GM23338 (cell line): Measurements from ENCODE around the gene DYRK4. TPM values are rescaled to one million over a fixed set of nuclear protein-coding genes. Genes with fewer than 3 reads are reported as not detected.

Experiments used
- ATAC-seq: fragments of 200-7000 bp; cut with Tn5 transposase; 3 replicates; pipeline ENCODE4 v1.9.1; 2020
- DNase-seq: peaks from one replicate; pipeline ENCODE4 v3.0.0-alpha.2; 2015; ENCODE audit warnings: low spot score
- H2AFZ ChIP-seq: fragments of 200-600 bp; sonication (generic); 2 replicates; pipeline ENCODE4 v1.8.0; 2016; ENCODE audit warnings: antibody characterized with exemption, mild to moderate bottlenecking, moderate library complexity
- H3F3A ChIP-seq: fragments of 200-600 bp; sonication (generic); replicated peaks from 2 replicates; pipeline ENCODE4 v1.8.0; 2017; ENCODE audit warnings: antibody characterized with exemption, mixed run types, low read depth
- H3K27ac ChIP-seq: fragments of 200-600 bp; sonication (generic); 2 replicates; pipeline ENCODE4 v1.6.1; 2016; ENCODE audit warnings: low read depth
- H3K27me3 ChIP-seq: fragments of 200-600 bp; sonication (generic); 2 replicates; pipeline ENCODE4 v1.8.0; 2016; ENCODE audit warnings: mild to moderate bottlenecking, mixed run types, moderate library complexity; ENCODE audit not compliant: insufficient read depth
- H3K36me3 ChIP-seq: fragments of 200-600 bp; sonication (generic); 2 replicates; pipeline ENCODE4 v1.8.0; 2016; ENCODE audit warnings: mild to moderate bottlenecking; ENCODE audit not compliant: insufficient read depth
- H3K4me1 ChIP-seq: fragments of 200-600 bp; sonication (generic); 2 replicates; pipeline ENCODE4 v1.8.0; 2016; ENCODE audit warnings: mild to moderate bottlenecking, moderate library complexity; ENCODE audit not compliant: insufficient read depth
- H3K4me2 ChIP-seq: fragments of 200-600 bp; sonication (generic); 2 replicates; pipeline ENCODE4 v1.7.1; 2017; ENCODE audit warnings: mixed run types
- H3K4me3 ChIP-seq: fragments of 200-600 bp; sonication (generic); 2 replicates; pipeline ENCODE4 v1.6.1; 2016; ENCODE audit warnings: mixed run types
- H3K79me2 ChIP-seq: fragments of 200-600 bp; sonication (generic); replicated peaks from 2 replicates; pipeline ENCODE4 v1.8.0; 2017; ENCODE audit warnings: mild to moderate bottlenecking; ENCODE audit not compliant: insufficient read depth
- H3K9me2 ChIP-seq: fragments of 200-600 bp; sonication (generic); 2 replicates; pipeline ENCODE4 v1.8.0; 2017; ENCODE audit not compliant: insufficient read depth
- H4K20me1 ChIP-seq: fragments of 200-600 bp; sonication (generic); replicated peaks from 2 replicates; pipeline ENCODE4 v1.8.0; 2017; ENCODE audit warnings: mild to moderate bottlenecking; ENCODE audit not compliant: insufficient read depth
- H3K27ac Mint-ChIP-seq: 2 replicates; pipeline ENCODE4 v1.8.0; 2020; ENCODE audit warnings: inconsistent platforms, mild to moderate bottlenecking, moderate library complexity, mixed read lengths
- H3K27me3 Mint-ChIP-seq: 3 replicates; pipeline ENCODE4 v1.8.0; 2022; ENCODE audit warnings: low read depth, mild to moderate bottlenecking, moderate library complexity, mixed read lengths, inconsistent platforms; ENCODE audit not compliant: insufficient read depth, poor library complexity
- H3K36me3 Mint-ChIP-seq: 3 replicates; pipeline ENCODE4 v1.8.0; 2021; ENCODE audit warnings: low read depth, mild to moderate bottlenecking, inconsistent platforms, moderate library complexity, mixed read lengths
- H3K4me1 Mint-ChIP-seq: 3 replicates; pipeline ENCODE4 v1.8.0; 2020; ENCODE audit warnings: mild to moderate bottlenecking, inconsistent platforms, mixed read lengths
- H3K4me3 Mint-ChIP-seq: 3 replicates; pipeline ENCODE4 v1.8.0; 2021; ENCODE audit warnings: moderate library complexity, mild to moderate bottlenecking, inconsistent platforms, mixed read lengths
- H3K9me3 Mint-ChIP-seq: 3 replicates; pipeline ENCODE4 v1.8.0; 2020; ENCODE audit warnings: moderate library complexity, mild to moderate bottlenecking, inconsistent platforms, mixed read lengths
- CREB1 ChIP-seq: fragments of 250-450 bp; sonication (Bioruptor Pico); IDR thresholded peaks from 2 replicates; pipeline ENCODE4 v1.5.0; 2020; ENCODE audit warnings: low read depth, mild to moderate bottlenecking, moderate library complexity
- EZH2 ChIP-seq: fragments of 200-600 bp; sonication (generic); IDR thresholded peaks from one replicate; pipeline ENCODE4 v1.8.0; 2017; ENCODE audit warnings: antibody characterized with exemption, mild to moderate bottlenecking, low read depth; ENCODE audit not compliant: unreplicated experiment
- EZH2phosphoT487 ChIP-seq: fragments of 200-600 bp; sonication (generic); IDR thresholded peaks from one replicate; pipeline ENCODE4 v1.8.1; 2018; ENCODE audit warnings: antibody characterized with exemption; ENCODE audit not compliant: unreplicated experiment
- JUNB ChIP-seq: IDR thresholded peaks from one replicate; pipeline ENCODE4 v1.6.1; 2016; ENCODE audit warnings: antibody characterized with exemption; ENCODE audit not compliant: unreplicated experiment
- NANOG ChIP-seq: IDR thresholded peaks from 2 replicates; pipeline ENCODE4 v1.6.1; 2016; ENCODE audit warnings: antibody characterized with exemption, borderline replicate concordance
- POLR2AphosphoS5 ChIP-seq: IDR thresholded peaks from 2 replicates; pipeline ENCODE4 v1.6.1; 2016; ENCODE audit warnings: antibody characterized with exemption, low read depth
- STAT1 ChIP-seq: IDR thresholded peaks from one replicate; pipeline ENCODE4 v1.6.1; 2016; ENCODE audit warnings: antibody characterized with exemption; ENCODE audit not compliant: unreplicated experiment
- ZNF114 ChIP-seq: fragments of 250-450 bp; sonication (Bioruptor Pico); IDR thresholded peaks from 2 replicates; pipeline ENCODE4 v1.5.0; 2020; ENCODE audit warnings: mild to moderate bottlenecking, moderate library complexity
- ZNF331 ChIP-seq: fragments of 250-450 bp; sonication (Bioruptor Pico); IDR thresholded peaks from 2 replicates; pipeline ENCODE4 v1.5.0; 2020; ENCODE audit warnings: low read depth, mild to moderate bottlenecking, moderate library complexity
- polyA plus RNA-seq: library from polyadenylated mRNA; unstranded; fragments of >200 nt; fragmentation: Nextera tagmentation; extraction: Ambion mirVana; gene quantifications from 2 replicates; pipeline ENCODE4 v1.2.1, GENCODE V29; 2016
- total RNA-seq: library from RNA; depleted of rRNA; stranded (reverse); fragments of >200 nt; shearing (Covaris generic); gene quantifications from 2 replicates; pipeline ENCODE4 v1.2.3, GENCODE V29; 2014
- TF ChIP-seq, protein P1 (sequence below): fragments of 250-450 bp; sonication (Bioruptor Pico); IDR thresholded peaks from 2 replicates; pipeline ENCODE4 v1.5.0; 2020; ENCODE audit warnings: mild to moderate bottlenecking, moderate library complexity
- TF ChIP-seq, protein P2 (sequence below), 2 experiments: fragments of 200-600 bp in 1 of 2; sonication (generic) in 1 of 2; conservative IDR thresholded peaks; 2 replicates each; pipeline versions ENCODE4 v1.5.1 to v1.6.1; 2016 to 2017; ENCODE audit warnings: antibody characterized with exemption in 2 of 2, low read depth in 2 of 2, mild to moderate bottlenecking in 2 of 2, moderate library complexity in 1 of 2
- TF ChIP-seq, protein P3 (sequence below): IDR thresholded peaks from one replicate; pipeline ENCODE4 v1.6.1; 2018; ENCODE audit warnings: antibody characterized with exemption; ENCODE audit not compliant: unreplicated experiment
- TF ChIP-seq, protein P4 (sequence below): IDR thresholded peaks from 2 replicates; pipeline ENCODE4 v1.6.1; 2016; ENCODE audit warnings: antibody characterized with exemption

The DYRK4 gene
- total and polyA plus RNA-seq, 2 experiments from 2014 or later = 11.3 to 16.9 TPM

DNA sequence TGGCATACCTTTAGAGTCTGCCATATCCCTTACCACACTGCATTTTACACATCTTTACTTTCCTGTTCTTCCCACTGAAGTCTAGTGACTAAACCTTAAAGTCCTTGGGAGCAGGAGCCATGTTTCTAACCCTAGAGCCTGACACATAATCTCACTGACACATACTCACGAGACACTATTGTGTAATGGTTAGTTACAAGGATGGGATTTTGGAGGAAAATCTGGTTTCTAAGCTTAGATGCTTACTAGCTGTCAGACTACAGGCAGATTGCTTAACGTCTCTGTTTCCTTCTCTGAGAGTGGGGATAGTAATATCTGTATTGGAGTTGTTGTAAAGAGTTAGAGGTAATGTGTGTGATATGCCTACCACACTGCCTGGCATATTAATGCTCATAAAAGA lies 6.2 kb upstream of the DYRK4 start:
- Histone ChIP-seq H4K20me1 (0 out of 2 replicates have a peak, but pooled peaks cover 3% of the 10 kb centered on the region), H3K36me3 (peaks cover 22% of the 10 kb centered on the region; the same call in 1 of the 2 replicates), H3K27me3 (no peaks in the 10 kb centered on the region), H3K79me2 (no peaks in the 10 kb centered on the region; the same call in 1 of the 2 replicates), H3F3A (no peaks in the 10 kb centered on the region), H3K4me3 (no peak overlapping the region), H2AFZ (no peak overlapping the region), H3K4me2 (no peak overlapping the region), H3K4me1 (no peaks in the 10 kb centered on the region), H3K27ac (no peak overlapping the region), H3K9me2 (no peaks in the 10 kb centered on the region)
- no peak overlapping the region for H3K27ac Mint-ChIP-seq
- no peaks in the 10 kb centered on the region for H3K9me3 Mint-ChIP-seq
- DNase-seq = no peak
- ATAC-seq = no peak
- H3K4me1 Mint-ChIP-seq = no peaks in the 10 kb centered on the region
- H3K4me3 Mint-ChIP-seq = no peak overlapping the region
- H3K36me3 Mint-ChIP-seq = peaks cover 14% of the 10 kb centered on the region; the same call in 2 of the 3 replicates
- H3K27me3 Mint-ChIP-seq = no peaks in the 10 kb centered on the region
- TF ChIP-seq, protein P1, sequence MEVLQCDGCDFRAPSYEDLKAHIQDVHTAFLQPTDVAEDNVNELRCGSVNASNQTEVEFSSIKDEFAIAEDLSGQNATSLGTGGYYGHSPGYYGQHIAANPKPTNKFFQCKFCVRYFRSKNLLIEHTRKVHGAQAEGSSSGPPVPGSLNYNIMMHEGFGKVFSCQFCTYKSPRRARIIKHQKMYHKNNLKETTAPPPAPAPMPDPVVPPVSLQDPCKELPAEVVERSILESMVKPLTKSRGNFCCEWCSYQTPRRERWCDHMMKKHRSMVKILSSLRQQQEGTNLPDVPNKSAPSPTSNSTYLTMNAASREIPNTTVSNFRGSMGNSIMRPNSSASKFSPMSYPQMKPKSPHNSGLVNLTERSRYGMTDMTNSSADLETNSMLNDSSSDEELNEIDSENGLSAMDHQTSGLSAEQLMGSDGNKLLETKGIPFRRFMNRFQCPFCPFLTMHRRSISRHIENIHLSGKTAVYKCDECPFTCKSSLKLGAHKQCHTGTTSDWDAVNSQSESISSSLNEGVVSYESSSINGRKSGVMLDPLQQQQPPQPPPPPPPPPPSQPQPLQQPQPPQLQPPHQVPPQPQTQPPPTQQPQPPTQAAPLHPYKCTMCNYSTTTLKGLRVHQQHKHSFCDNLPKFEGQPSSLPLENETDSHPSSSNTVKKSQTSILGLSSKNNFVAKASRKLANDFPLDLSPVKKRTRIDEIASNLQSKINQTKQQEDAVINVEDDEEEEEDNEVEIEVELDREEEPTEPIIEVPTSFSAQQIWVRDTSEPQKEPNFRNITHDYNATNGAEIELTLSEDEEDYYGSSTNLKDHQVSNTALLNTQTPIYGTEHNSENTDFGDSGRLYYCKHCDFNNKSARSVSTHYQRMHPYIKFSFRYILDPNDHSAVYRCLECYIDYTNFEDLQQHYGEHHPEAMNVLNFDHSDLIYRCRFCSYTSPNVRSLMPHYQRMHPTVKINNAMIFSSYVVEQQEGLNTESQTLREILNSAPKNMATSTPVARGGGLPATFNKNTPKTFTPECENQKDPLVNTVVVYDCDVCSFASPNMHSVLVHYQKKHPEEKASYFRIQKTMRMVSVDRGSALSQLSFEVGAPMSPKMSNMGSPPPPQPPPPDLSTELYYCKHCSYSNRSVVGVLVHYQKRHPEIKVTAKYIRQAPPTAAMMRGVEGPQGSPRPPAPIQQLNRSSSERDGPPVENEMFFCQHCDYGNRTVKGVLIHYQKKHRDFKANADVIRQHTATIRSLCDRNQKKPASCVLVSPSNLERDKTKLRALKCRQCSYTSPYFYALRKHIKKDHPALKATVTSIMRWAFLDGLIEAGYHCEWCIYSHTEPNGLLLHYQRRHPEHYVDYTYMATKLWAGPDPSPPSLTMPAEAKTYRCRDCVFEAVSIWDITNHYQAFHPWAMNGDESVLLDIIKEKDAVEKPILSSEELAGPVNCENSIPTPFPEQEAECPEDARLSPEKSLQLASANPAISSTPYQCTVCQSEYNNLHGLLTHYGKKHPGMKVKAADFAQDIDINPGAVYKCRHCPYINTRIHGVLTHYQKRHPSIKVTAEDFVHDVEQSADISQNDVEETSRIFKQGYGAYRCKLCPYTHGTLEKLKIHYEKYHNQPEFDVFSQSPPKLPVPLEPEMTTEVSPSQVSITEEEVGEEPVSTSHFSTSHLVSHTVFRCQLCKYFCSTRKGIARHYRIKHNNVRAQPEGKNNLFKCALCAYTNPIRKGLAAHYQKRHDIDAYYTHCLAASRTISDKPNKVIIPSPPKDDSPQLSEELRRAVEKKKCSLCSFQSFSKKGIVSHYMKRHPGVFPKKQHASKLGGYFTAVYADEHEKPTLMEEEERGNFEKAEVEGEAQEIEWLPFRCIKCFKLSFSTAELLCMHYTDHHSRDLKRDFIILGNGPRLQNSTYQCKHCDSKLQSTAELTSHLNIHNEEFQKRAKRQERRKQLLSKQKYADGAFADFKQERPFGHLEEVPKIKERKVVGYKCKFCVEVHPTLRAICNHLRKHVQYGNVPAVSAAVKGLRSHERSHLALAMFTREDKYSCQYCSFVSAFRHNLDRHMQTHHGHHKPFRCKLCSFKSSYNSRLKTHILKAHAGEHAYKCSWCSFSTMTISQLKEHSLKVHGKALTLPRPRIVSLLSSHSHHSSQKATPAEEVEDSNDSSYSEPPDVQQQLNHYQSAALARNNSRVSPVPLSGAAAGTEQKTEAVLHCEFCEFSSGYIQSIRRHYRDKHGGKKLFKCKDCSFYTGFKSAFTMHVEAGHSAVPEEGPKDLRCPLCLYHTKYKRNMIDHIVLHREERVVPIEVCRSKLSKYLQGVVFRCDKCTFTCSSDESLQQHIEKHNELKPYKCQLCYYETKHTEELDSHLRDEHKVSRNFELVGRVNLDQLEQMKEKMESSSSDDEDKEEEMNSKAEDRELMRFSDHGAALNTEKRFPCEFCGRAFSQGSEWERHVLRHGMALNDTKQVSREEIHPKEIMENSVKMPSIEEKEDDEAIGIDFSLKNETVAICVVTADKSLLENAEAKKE = no peak
- TF ChIP-seq ZNF114 = no peak
- TF ChIP-seq EZH2 = no peak
- TF ChIP-seq JUNB = no peak
- TF ChIP-seq, protein P2, sequence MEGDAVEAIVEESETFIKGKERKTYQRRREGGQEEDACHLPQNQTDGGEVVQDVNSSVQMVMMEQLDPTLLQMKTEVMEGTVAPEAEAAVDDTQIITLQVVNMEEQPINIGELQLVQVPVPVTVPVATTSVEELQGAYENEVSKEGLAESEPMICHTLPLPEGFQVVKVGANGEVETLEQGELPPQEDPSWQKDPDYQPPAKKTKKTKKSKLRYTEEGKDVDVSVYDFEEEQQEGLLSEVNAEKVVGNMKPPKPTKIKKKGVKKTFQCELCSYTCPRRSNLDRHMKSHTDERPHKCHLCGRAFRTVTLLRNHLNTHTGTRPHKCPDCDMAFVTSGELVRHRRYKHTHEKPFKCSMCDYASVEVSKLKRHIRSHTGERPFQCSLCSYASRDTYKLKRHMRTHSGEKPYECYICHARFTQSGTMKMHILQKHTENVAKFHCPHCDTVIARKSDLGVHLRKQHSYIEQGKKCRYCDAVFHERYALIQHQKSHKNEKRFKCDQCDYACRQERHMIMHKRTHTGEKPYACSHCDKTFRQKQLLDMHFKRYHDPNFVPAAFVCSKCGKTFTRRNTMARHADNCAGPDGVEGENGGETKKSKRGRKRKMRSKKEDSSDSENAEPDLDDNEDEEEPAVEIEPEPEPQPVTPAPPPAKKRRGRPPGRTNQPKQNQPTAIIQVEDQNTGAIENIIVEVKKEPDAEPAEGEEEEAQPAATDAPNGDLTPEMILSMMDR (conservative IDR thresholded peaks at IDR 0.05; ENCODE audit: low read depth in 2 of 2) = no peak
- TF ChIP-seq ZNF331 = no peak
- TF ChIP-seq, protein P3, sequence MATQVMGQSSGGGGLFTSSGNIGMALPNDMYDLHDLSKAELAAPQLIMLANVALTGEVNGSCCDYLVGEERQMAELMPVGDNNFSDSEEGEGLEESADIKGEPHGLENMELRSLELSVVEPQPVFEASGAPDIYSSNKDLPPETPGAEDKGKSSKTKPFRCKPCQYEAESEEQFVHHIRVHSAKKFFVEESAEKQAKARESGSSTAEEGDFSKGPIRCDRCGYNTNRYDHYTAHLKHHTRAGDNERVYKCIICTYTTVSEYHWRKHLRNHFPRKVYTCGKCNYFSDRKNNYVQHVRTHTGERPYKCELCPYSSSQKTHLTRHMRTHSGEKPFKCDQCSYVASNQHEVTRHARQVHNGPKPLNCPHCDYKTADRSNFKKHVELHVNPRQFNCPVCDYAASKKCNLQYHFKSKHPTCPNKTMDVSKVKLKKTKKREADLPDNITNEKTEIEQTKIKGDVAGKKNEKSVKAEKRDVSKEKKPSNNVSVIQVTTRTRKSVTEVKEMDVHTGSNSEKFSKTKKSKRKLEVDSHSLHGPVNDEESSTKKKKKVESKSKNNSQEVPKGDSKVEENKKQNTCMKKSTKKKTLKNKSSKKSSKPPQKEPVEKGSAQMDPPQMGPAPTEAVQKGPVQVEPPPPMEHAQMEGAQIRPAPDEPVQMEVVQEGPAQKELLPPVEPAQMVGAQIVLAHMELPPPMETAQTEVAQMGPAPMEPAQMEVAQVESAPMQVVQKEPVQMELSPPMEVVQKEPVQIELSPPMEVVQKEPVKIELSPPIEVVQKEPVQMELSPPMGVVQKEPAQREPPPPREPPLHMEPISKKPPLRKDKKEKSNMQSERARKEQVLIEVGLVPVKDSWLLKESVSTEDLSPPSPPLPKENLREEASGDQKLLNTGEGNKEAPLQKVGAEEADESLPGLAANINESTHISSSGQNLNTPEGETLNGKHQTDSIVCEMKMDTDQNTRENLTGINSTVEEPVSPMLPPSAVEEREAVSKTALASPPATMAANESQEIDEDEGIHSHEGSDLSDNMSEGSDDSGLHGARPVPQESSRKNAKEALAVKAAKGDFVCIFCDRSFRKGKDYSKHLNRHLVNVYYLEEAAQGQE = no peak
- TF ChIP-seq EZH2phosphoT487 = no peak
- TF ChIP-seq POLR2AphosphoS5 = no peak
- TF ChIP-seq STAT1 = no peak
- TF ChIP-seq NANOG = no peak
- TF ChIP-seq, protein P4, sequence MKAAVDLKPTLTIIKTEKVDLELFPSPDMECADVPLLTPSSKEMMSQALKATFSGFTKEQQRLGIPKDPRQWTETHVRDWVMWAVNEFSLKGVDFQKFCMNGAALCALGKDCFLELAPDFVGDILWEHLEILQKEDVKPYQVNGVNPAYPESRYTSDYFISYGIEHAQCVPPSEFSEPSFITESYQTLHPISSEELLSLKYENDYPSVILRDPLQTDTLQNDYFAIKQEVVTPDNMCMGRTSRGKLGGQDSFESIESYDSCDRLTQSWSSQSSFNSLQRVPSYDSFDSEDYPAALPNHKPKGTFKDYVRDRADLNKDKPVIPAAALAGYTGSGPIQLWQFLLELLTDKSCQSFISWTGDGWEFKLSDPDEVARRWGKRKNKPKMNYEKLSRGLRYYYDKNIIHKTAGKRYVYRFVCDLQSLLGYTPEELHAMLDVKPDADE = no peak
- TF ChIP-seq CREB1 = no peak
